HEK293 (cell line): ENCODE measurements around the gene CNFN.

Experiments used
- ZBTB48 ChIP-seq: fragments of 450-650 bp; formaldehyde crosslinking; IDR thresholded peaks from 2 replicates; pipeline ENCODE4 v1.5.1; 2016; ENCODE audit warnings: missing biosample characterization, missing genetic modification characterization
- ZFP41 ChIP-seq: fragments of 450-650 bp; formaldehyde crosslinking; IDR thresholded peaks from 2 replicates; pipeline ENCODE4 v1.5.1; 2016; ENCODE audit warnings: missing biosample characterization, missing genetic modification characterization, borderline replicate concordance
- ZNF19 ChIP-seq: fragments of 450-650 bp; formaldehyde crosslinking; IDR thresholded peaks from 2 replicates; pipeline ENCODE4; 2016; ENCODE audit warnings: missing biosample characterization, missing genetic modification characterization, low read depth

DNA sequence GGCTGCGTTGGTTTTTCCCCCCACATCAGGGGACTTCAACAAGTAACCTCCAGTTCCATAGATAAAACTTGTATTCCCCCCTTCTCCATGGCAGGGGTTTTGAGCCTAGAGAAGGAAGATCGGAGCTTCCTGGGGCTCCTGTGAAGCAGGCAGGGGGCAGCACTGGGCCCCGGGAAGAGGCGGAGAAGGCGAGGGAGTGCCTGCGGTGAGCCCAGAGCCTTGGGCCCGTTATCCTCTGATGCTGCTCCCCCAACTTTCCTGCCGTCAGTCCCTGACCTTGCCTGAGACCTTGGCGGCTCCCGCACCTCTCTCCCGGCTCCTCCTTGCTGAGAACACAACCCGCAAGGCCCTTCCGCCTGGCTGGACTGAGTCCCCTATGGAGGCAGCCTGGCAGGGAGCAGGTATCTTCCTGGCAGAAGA, 34.6 kb upstream of the CNFN start:
- TF ChIP-seq ZFP41 (no peak), ZBTB48 (tag by site-specific recombination) (no peak), ZNF19 (no peak)
